NCI-H2081 treated with DMSO at 0.1 percent for 48 hours (cell line): ENCODE measurements around the gene SLCO4A1.

ENCODE experiments used
- DNase-seq: peaks from one replicate; lab custom pipeline; 2025; lab: John Stamatoyannopoulos, UW

Gene SLCO4A1

GRCh38 chr20:62688083-62688482 is 45.8 kb downstream of the SLCO4A1 start:
- DNase-seq: no peak

GRCh38 chr20:62688855-62689460 is 46.7 kb downstream of the SLCO4A1 start:
- DNase-seq: no peak

- no peak for DNase-seq
These were observed 47.6 kb downstream of the SLCO4A1 start for GRCh38 chr20:62689861-62690260.

GRCh38 chr20:62690261-62690820 is 48.0 kb downstream of the SLCO4A1 start:
- no peak for DNase-seq

GRCh38 chr20:62691487-62691886 is 49.2 kb downstream of the SLCO4A1 start:
- DNase-seq: no peak

- no peak for DNase-seq
These were observed 49.9 kb downstream of the SLCO4A1 start for GRCh38 chr20:62692176-62692575.

- no peak for DNase-seq
These were observed 50.7 kb downstream of the SLCO4A1 start for GRCh38 chr20:62692801-62693523.

- no peak for DNase-seq
These were observed 51.2 kb downstream of the SLCO4A1 start for GRCh38 chr20:62693524-62693922.

- DNase-seq: no peak
These were observed 51.8 kb downstream of the SLCO4A1 start for GRCh38 chr20:62694106-62694505.

- no peak for DNase-seq
These were observed 52.6 kb downstream of the SLCO4A1 start for GRCh38 chr20:62694868-62695267.

- no peak for DNase-seq
These were observed 53.4 kb downstream of the SLCO4A1 start for GRCh38 chr20:62695448-62696414.

- DNase-seq: no peak
These were observed 54.2 kb downstream of the SLCO4A1 start for GRCh38 chr20:62696434-62696957.

- DNase-seq: no peak
These were observed 54.7 kb downstream of the SLCO4A1 start for GRCh38 chr20:62696989-62697388.

GRCh38 chr20:62697468-62697912 is 55.2 kb downstream of the SLCO4A1 start:
- no peak for DNase-seq

GRCh38 chr20:62698231-62698630 is 55.9 kb downstream of the SLCO4A1 start:
- no peak for DNase-seq

GRCh38 chr20:62699296-62699695 is 57.0 kb downstream of the SLCO4A1 start:
- DNase-seq: no peak

- DNase-seq: no peak
These were observed 57.4 kb downstream of the SLCO4A1 start for GRCh38 chr20:62699741-62700140.

GRCh38 chr20:62700261-62700930 is 58.1 kb downstream of the SLCO4A1 start:
- DNase-seq: no peak

- no peak for DNase-seq
These were observed 59.1 kb downstream of the SLCO4A1 start for GRCh38 chr20:62701161-62702012.

GRCh38 chr20:62702013-62702300 is 59.7 kb downstream of the SLCO4A1 start:
- DNase-seq: no peak
